T-helper 2 cell treated with Interferon-gamma antibody and Interleukin-4, amounts not matched to agents 5 μg/mL and 100 μg/mL, for 36 hours (primary cell): ENCODE measurements around the gene VWA8.
"Not testable (repeated sequence)": the region's sequence is repeated elsewhere in the genome, so short reads cannot be mapped to it uniquely, and the experiment has no call there.

Source experiments
- DNase-seq: peaks from one replicate; pipeline ENCODE4 v3.0.0; 2021; ENCODE audit warnings: low spot score
- H3K27ac Mint-ChIP-seq: one replicate; pipeline ENCODE4 v1.8.0; 2021; ENCODE audit warnings: mild to moderate bottlenecking, mixed read lengths
- H3K27me3 Mint-ChIP-seq: one replicate; pipeline ENCODE4 v1.8.0; 2021; ENCODE audit warnings: low read depth, mixed read lengths
- H3K36me3 Mint-ChIP-seq: one replicate; pipeline ENCODE4 v1.8.0; 2021; ENCODE audit warnings: low read depth, mixed read lengths
- H3K4me1 Mint-ChIP-seq: one replicate; pipeline ENCODE4 v1.8.0; 2021; ENCODE audit warnings: low read depth, mixed read lengths
- H3K4me3 Mint-ChIP-seq: one replicate; pipeline ENCODE4 v1.8.0; 2022; ENCODE audit warnings: mild to moderate bottlenecking, moderate library complexity, mixed read lengths
- H3K9me3 Mint-ChIP-seq: one replicate; pipeline ENCODE4 v1.8.0; 2021; ENCODE audit warnings: mixed read lengths

VWA8 gene

DNA sequence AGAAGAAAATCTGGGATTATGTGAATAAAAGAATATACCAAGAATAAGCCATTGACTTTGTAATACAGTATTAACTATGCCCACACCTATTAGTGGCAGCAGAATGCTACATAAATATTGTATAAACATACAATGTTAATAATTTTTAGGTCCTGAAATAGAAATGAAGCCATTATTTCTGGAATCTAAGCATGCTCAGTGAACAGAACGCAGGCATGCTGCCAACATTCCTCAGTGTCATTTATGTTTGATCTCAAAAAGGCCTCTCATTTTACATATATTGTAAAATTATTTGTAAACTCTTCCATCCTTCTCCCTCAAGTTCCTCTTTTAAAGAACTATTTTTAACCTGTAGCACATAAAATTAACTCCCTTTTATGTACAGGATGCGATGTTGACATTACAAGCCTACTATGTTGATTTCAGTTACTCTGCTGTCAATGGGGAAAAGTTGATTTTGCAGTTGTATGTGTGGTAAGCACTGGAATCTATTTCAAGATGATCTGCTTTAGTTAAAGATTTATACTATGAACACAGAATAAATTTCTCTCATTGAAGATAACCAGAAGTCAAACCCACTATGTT lies 118.8 kb downstream of the VWA8 start:
- peaks cover 14% of the 10 kb centered on the region for H3K36me3 Mint-ChIP-seq
- peaks cover 10% of the 10 kb centered on the region for H3K4me1 Mint-ChIP-seq
- H3K27ac Mint-ChIP-seq: no peak overlapping the region
- no peak for DNase-seq
- H3K9me3 Mint-ChIP-seq: no peaks in the 10 kb centered on the region
- no peaks in the 10 kb centered on the region for H3K27me3 Mint-ChIP-seq
- no peak overlapping the region for H3K4me3 Mint-ChIP-seq

- Mint-ChIP-seq H3K9me3 (peaks cover 4% of the 10 kb centered on the region), H3K27me3 (no peaks in the 10 kb centered on the region), H3K36me3 (peaks cover 24% of the 10 kb centered on the region), H3K27ac (no peak overlapping the region), H3K4me1 (peaks cover 10% of the 10 kb centered on the region), H3K4me3 (no peak overlapping the region)
- no peak for DNase-seq
Measured at GRCh38 chr13:41837629-41838028, 123.3 kb downstream of the VWA8 start.

DNA sequence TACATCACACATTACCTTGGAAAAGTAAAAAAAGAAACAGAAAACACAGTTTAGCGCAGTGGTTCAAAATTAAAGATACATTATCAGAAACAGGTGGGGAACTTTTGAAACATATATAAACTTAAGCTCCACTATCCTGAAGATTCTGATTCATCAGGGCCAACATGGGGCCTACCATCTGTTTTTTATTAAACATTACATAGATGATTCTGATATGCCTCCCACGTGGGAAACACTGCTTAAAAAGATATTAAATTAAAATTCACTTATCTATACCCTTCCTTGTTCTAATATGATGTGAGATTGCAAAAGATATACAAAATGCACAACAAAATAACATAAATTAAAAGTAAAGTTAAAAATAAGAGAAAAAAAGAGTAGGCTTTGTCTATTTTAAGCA lies 125.0 kb downstream of the VWA8 start:
- Mint-ChIP-seq H3K27ac (no peak overlapping the region), H3K27me3 (no peaks in the 10 kb centered on the region), H3K36me3 (peaks cover 27% of the 10 kb centered on the region), H3K9me3 (peaks cover 4% of the 10 kb centered on the region), H3K4me3 (no peak overlapping the region), H3K4me1 (peaks cover 10% of the 10 kb centered on the region)
- no peak for DNase-seq

- H3K4me3 Mint-ChIP-seq, H3K9me3 Mint-ChIP-seq, H3K27ac Mint-ChIP-seq, H3K4me1 Mint-ChIP-seq, DNase-seq, H3K27me3 Mint-ChIP-seq: not testable (repeated sequence)
- peaks cover 22% of the 10 kb centered on the region for H3K36me3 Mint-ChIP-seq
Measured at GRCh38 chr13:41834697-41835096, 126.2 kb downstream of the VWA8 start.

- Mint-ChIP-seq H3K4me3 (no peak overlapping the region), H3K36me3 (peaks cover 20% of the 10 kb centered on the region), H3K9me3 (peaks cover 4% of the 10 kb centered on the region), H3K27me3 (no peaks in the 10 kb centered on the region), H3K27ac (no peak overlapping the region), H3K4me1 (peaks cover 6% of the 10 kb centered on the region)
- no peak for DNase-seq
Measured at GRCh38 chr13:41833831-41834230, 127.1 kb downstream of the VWA8 start.

DNA sequence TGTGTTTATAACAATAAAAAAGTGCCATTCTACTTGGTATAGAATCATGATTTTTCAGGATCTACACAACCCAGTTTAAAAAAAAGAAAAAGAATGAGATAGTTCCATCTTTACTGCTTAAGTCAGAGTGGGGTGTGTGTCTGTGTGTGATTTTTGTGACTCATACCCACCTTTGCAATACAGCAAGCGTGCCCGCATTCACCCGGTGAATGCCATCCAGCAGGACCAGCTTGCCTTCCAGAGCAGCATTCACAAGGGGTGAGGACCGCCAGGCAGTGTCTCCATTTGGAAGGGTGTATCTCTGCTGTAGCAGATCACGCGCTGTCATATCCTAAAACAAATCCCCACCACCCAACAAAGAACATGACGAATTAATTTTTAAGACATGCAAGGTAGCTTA lies 127.7 kb downstream of the VWA8 start:
- H3K9me3 Mint-ChIP-seq: peaks cover 4% of the 10 kb centered on the region
- peaks cover 20% of the 10 kb centered on the region for H3K36me3 Mint-ChIP-seq
- H3K27ac Mint-ChIP-seq: no peak overlapping the region
- H3K4me1 Mint-ChIP-seq: peaks cover 5% of the 10 kb centered on the region
- no peak for DNase-seq
- no peak overlapping the region for H3K4me3 Mint-ChIP-seq
- H3K27me3 Mint-ChIP-seq: no peaks in the 10 kb centered on the region

- Mint-ChIP-seq H3K4me3 (no peak overlapping the region), H3K27ac (no peak overlapping the region)
Measured at GRCh38 chr13:41827507-41828213, 133.2 kb downstream of the VWA8 start.

DNA sequence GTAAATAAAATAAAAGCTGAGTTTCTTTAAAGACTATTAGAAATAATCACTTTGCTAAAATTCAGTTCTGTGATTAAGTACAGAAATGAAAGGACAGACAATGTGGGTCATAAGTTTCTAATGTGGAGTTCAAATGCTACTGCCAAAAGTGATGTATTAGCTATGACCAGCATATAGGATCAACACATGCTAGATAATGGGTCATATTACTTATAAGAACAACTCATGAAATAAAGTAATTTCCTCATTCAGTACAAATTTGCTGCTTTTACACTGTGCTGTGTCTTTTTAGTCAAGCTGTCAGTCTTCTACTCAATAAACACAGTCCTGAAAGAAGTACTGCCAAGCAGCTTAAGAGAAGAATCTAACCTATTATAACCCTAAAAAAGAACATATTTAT lies 135.2 kb downstream of the VWA8 start:
- H3K27ac Mint-ChIP-seq: no peak overlapping the region
- H3K36me3 Mint-ChIP-seq: peaks cover 10% of the 10 kb centered on the region
- H3K4me3 Mint-ChIP-seq: no peak overlapping the region
- no peaks in the 10 kb centered on the region for H3K27me3 Mint-ChIP-seq
- DNase-seq: no peak
- H3K4me1 Mint-ChIP-seq: peaks cover 1% of the 10 kb centered on the region
- H3K9me3 Mint-ChIP-seq: no peaks in the 10 kb centered on the region

More at GRCh38 chr13:41827507-41828213, 133.2 kb downstream of the VWA8 start:
- Mint-ChIP-seq H3K4me1 (peaks cover 1% of the 10 kb centered on the region), H3K27me3 (no peaks in the 10 kb centered on the region), H3K36me3 (peaks cover 13% of the 10 kb centered on the region), H3K9me3 (no peaks in the 10 kb centered on the region)
- DNase-seq: no peak

- Mint-ChIP-seq H3K4me3 (no peak overlapping the region), H3K27ac (no peak overlapping the region), H3K9me3 (no peaks in the 10 kb centered on the region), H3K27me3 (no peaks in the 10 kb centered on the region), H3K4me1 (no peaks in the 10 kb centered on the region), H3K36me3 (peaks cover 15% of the 10 kb centered on the region)
- no peak for DNase-seq
Measured at GRCh38 chr13:41823476-41823875, 137.4 kb downstream of the VWA8 start.

- H3K36me3 Mint-ChIP-seq: peaks cover 17% of the 10 kb centered on the region
- H3K4me3 Mint-ChIP-seq: no peak overlapping the region
- no peak overlapping the region for H3K27ac Mint-ChIP-seq
- DNase-seq: no peak
- no peaks in the 10 kb centered on the region for H3K9me3 Mint-ChIP-seq
- H3K27me3 Mint-ChIP-seq: no peaks in the 10 kb centered on the region
- no peaks in the 10 kb centered on the region for H3K4me1 Mint-ChIP-seq
Measured at GRCh38 chr13:41822560-41822959, 138.3 kb downstream of the VWA8 start.

DNA sequence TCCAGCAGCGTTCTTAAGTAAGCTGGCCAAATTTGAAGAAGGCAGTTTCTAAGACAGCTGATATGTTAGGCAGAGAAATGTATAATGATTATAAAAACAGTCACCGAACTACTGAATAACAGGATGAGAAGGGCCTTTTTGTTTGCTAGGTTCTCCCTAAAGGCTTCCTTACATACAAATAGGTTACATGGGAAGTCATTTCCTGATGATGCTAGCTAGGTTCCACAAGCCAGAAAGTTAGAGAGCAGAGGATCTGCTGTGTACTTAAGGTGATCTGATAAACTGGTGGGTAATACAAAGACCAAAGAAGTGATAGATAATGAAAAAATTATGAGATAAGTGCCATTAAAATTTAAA lies 139.7 kb downstream of the VWA8 start:
- H3K36me3 Mint-ChIP-seq: peaks cover 21% of the 10 kb centered on the region
- H3K27ac Mint-ChIP-seq: no peak overlapping the region
- no peaks in the 10 kb centered on the region for H3K27me3 Mint-ChIP-seq
- DNase-seq: no peak
- H3K4me3 Mint-ChIP-seq: no peak overlapping the region
- H3K9me3 Mint-ChIP-seq: no peaks in the 10 kb centered on the region
- H3K4me1 Mint-ChIP-seq: no peaks in the 10 kb centered on the region

GRCh38 chr13:41820581-41821237 lies 140.2 kb downstream of the VWA8 start:
- Mint-ChIP-seq H3K36me3 (peaks cover 22% of the 10 kb centered on the region), H3K4me3 (no peak overlapping the region)

DNA sequence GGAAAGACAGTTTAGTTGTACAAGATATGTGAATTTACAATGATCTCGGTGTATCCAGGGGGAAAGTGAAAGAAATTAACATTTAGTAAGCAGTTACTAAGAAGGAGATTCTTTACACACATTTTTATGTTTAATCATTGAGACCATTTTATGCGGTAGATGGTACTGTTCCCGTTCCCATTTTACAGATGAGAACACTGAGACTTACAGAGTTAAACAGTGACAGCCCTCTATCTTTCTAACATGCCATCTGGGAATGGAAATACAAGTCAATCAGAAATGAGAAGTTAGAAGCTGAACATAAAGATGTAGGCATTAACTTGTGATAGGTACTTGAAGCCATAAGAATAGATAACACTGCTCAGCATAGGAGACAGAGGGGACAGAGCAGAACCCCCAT lies 144.9 kb downstream of the VWA8 start:
- Mint-ChIP-seq H3K27ac (no peak overlapping the region), H3K4me1 (peaks cover 7% of the 10 kb centered on the region), H3K27me3 (no peaks in the 10 kb centered on the region), H3K4me3 (no peak overlapping the region), H3K9me3 (no peaks in the 10 kb centered on the region), H3K36me3 (peaks cover 25% of the 10 kb centered on the region)
- no peak for DNase-seq

More at GRCh38 chr13:41820581-41821237, 140.2 kb downstream of the VWA8 start:
- Mint-ChIP-seq H3K4me1 (no peaks in the 10 kb centered on the region), H3K27ac (no peak overlapping the region), H3K27me3 (no peaks in the 10 kb centered on the region), H3K9me3 (no peaks in the 10 kb centered on the region)
- DNase-seq: no peak

GRCh38 chr13:41813426-41813825 lies 147.5 kb downstream of the VWA8 start:
- no peak overlapping the region for H3K27ac Mint-ChIP-seq
- H3K36me3 Mint-ChIP-seq: peaks cover 29% of the 10 kb centered on the region

More at GRCh38 chr13:41813426-41813825, 147.5 kb downstream of the VWA8 start:
- no peak overlapping the region for H3K4me3 Mint-ChIP-seq
- DNase-seq: no peak
- H3K4me1 Mint-ChIP-seq: peaks cover 7% of the 10 kb centered on the region
- H3K9me3 Mint-ChIP-seq: no peaks in the 10 kb centered on the region
- no peaks in the 10 kb centered on the region for H3K27me3 Mint-ChIP-seq
